Natural killer cell (primary cell): ENCODE measurements around the gene KCNJ5. TPM values are rescaled to one million over a fixed set of nuclear protein-coding genes. Genes with fewer than 3 reads are reported as not detected.

Source experiments
- ATAC-seq, 3 donors: fragments of 150-1000 bp in 2 of 3; fragments of 200-7000 bp in 1 of 3; cut with Tn5 transposase; 1 replicate in 1 of 3; 2 replicates in 2 of 3; pipeline ENCODE4 v1.10.0; 2021; ENCODE audit warnings: mild to moderate bottlenecking in 2 of 3, moderate library complexity in 2 of 3
- DNase-seq, 2 donors: peaks; one replicate each; pipeline versions ENCODE4 v3.0.0 to v3.0.0-alpha.2; 2013 to 2021; ENCODE audit warnings: mixed read lengths in 1 of 2
- H3K27ac ChIP-seq: one replicate; pipeline ENCODE4 v1.5.1; 2013; ENCODE audit warnings: mild to moderate bottlenecking, low read length
- H3K27me3 ChIP-seq: one replicate; pipeline ENCODE4 v1.6.1; 2013; ENCODE audit warnings: low read length; ENCODE audit not compliant: control insufficient read depth, insufficient read depth
- H3K36me3 ChIP-seq: one replicate; pipeline ENCODE4 v1.6.1; 2013; ENCODE audit warnings: low read length; ENCODE audit not compliant: control insufficient read depth, insufficient read depth
- H3K4me1 ChIP-seq: one replicate; pipeline ENCODE4 v1.6.1; 2013; ENCODE audit warnings: low read length; ENCODE audit not compliant: control insufficient read depth, insufficient read depth
- H3K4me3 ChIP-seq: one replicate; pipeline ENCODE4 v1.5.1; 2013; ENCODE audit warnings: low read length
- H3K9me3 ChIP-seq: one replicate; pipeline ENCODE4 v1.6.1; 2013; ENCODE audit warnings: low read length; ENCODE audit not compliant: control insufficient read depth, insufficient read depth
- H3K27ac Mint-ChIP-seq, 2 donors: one replicate each; pipeline ENCODE4 v1.8.0; 2022; ENCODE audit warnings: mild to moderate bottlenecking in 2 of 2, mixed read lengths in 2 of 2, moderate library complexity in 1 of 2
- H3K27me3 Mint-ChIP-seq, 2 donors: one replicate each; pipeline ENCODE4 v1.8.0; 2022; ENCODE audit warnings: low read depth in 2 of 2, mixed read lengths in 2 of 2
- H3K36me3 Mint-ChIP-seq: one replicate; pipeline ENCODE4 v1.8.0; 2022; ENCODE audit warnings: mixed read lengths
- H3K4me1 Mint-ChIP-seq, 2 donors: one replicate each; pipeline ENCODE4 v1.8.0; 2022; ENCODE audit warnings: mixed read lengths in 2 of 2
- H3K4me3 Mint-ChIP-seq: one replicate; pipeline ENCODE4 v1.8.0; 2022; ENCODE audit warnings: mild to moderate bottlenecking, moderate library complexity, mixed read lengths
- H3K9me3 Mint-ChIP-seq, 2 donors: one replicate each; pipeline ENCODE4 v1.8.0; 2022; ENCODE audit warnings: mixed read lengths in 2 of 2
- CTCF ChIP-seq: fragments of 200-600 bp; IDR thresholded peaks from one replicate; pipeline ENCODE4 v1.8.0; 2022; ENCODE audit warnings: antibody characterized with exemption
- WGBS: methylation state at CpG from one replicate; pipeline ENCODE4 v1.1.7; 2013; ENCODE audit warnings: missing lambda C conversion rate; ENCODE audit not compliant: insufficient coverage; 5-methylcytosine and 5-hydroxymethylcytosine counted together
- intact Hi-C: fragments of 100-400 bp; cut with micrococcal nuclease; formaldehyde crosslinking; loops from one replicate; pipeline ENCODE4 v1.14.2; 2022
- total RNA-seq, 4 donors: library from RNA; stranded (reverse); fragments of 120-200 nt in 1 of 4; gene quantifications; one replicate each; pipeline versions ENCODE4 v1.2.3 to v1.2.4, GENCODE V29; 2013 to 2022

KCNJ5 gene
- total RNA-seq, 3 donors from 2014 or later (not counting 1 experiment from before 2014, with no cell fraction given): 0.09 to 0.18 (median 0.15) TPM

GRCh38 chr11:128852327-128853023 is 38.7 kb upstream of the KCNJ5 start:
- no peak for ATAC-seq
- intact Hi-C loops: no loop called here
- H3K4me1 Mint-ChIP-seq: peaks cover 9% of the 10 kb centered on the region in 2 donors
- no peaks in the 10 kb centered on the region for H3K9me3 ChIP-seq
- no peak for DNase-seq
- no peak overlapping the region for H3K4me3 Mint-ChIP-seq
- H3K36me3 ChIP-seq: no peaks in the 10 kb centered on the region
- H3K27ac Mint-ChIP-seq: no peak overlapping the region
- H3K36me3 Mint-ChIP-seq: no peaks in the 10 kb centered on the region
- H3K9me3 Mint-ChIP-seq: no peaks in the 10 kb centered on the region
- no peaks in the 10 kb centered on the region for H3K4me1 ChIP-seq
- no peak overlapping the region for H3K4me3 ChIP-seq
- TF ChIP-seq CTCF: no peak
- no peaks in the 10 kb centered on the region for H3K27me3 ChIP-seq
- H3K27ac ChIP-seq: no peak overlapping the region
- H3K27me3 Mint-ChIP-seq: peaks cover 0 to 8% of the 10 kb centered on the region in 2 donors
- WGBS: 90% methylated on average over 13 of the region's 13 CpGs

- Histone ChIP-seq H3K36me3 (no peaks in the 10 kb centered on the region), H3K4me1 (no peaks in the 10 kb centered on the region), H3K9me3 (no peaks in the 10 kb centered on the region), H3K27me3 (no peaks in the 10 kb centered on the region), H3K27ac (no peak overlapping the region), H3K4me3 (no peak overlapping the region)
- no peak overlapping the region for H3K27ac Mint-ChIP-seq
- H3K27me3 Mint-ChIP-seq: peaks cover 0 to 8% of the 10 kb centered on the region in 2 donors
- intact Hi-C loops: no loop called here
- TF ChIP-seq CTCF: no peak
- H3K9me3 Mint-ChIP-seq: no peaks in the 10 kb centered on the region
- peaks cover 6 to 7% of the 10 kb centered on the region in 2 donors for H3K4me1 Mint-ChIP-seq
- DNase-seq: no peak
- ATAC-seq: no peak
- WGBS: 26% methylated on average over 4 of the region's 6 CpGs
- H3K4me3 Mint-ChIP-seq: no peak overlapping the region
- no peaks in the 10 kb centered on the region for H3K36me3 Mint-ChIP-seq
Observed at GRCh38 chr11:128853559-128853958, 37.6 kb upstream of the KCNJ5 start.

- no peak for TF ChIP-seq CTCF
- ATAC-seq: no peak
- Mint-ChIP-seq H3K4me1 (peaks cover 3 to 5% of the 10 kb centered on the region in 2 donors), H3K27me3 (peaks cover 0 to 8% of the 10 kb centered on the region in 2 donors), H3K9me3 (no peaks in the 10 kb centered on the region), H3K36me3 (no peaks in the 10 kb centered on the region), H3K27ac (no peak overlapping the region), H3K4me3 (no peak overlapping the region)
- H3K27me3 ChIP-seq: no peaks in the 10 kb centered on the region
- no peak overlapping the region for H3K4me3 ChIP-seq
- 95% methylated on average over 7 of the region's 7 CpGs for WGBS
- H3K36me3 ChIP-seq: no peaks in the 10 kb centered on the region
- no peak overlapping the region for H3K27ac ChIP-seq
- H3K9me3 ChIP-seq: no peaks in the 10 kb centered on the region
- intact Hi-C loops: no loop called here
- no peak for DNase-seq
- H3K4me1 ChIP-seq: peaks cover 5% of the 10 kb centered on the region
Observed at GRCh38 chr11:128854841-128855240, 36.3 kb upstream of the KCNJ5 start.

GRCh38 chr11:128856241-128856640 is 34.9 kb upstream of the KCNJ5 start:
- ATAC-seq: no peak
- H3K4me1 Mint-ChIP-seq: peaks cover 8 to 9% of the 10 kb centered on the region in 2 donors
- no peak overlapping the region for H3K27ac Mint-ChIP-seq
- H3K27me3 Mint-ChIP-seq: peaks cover 0 to 14% of the 10 kb centered on the region in 2 donors
- H3K36me3 Mint-ChIP-seq: no peaks in the 10 kb centered on the region
- intact Hi-C loops: no loop called here
- TF ChIP-seq CTCF: no peak
- no peaks in the 10 kb centered on the region for H3K9me3 Mint-ChIP-seq
- H3K36me3 ChIP-seq: no peaks in the 10 kb centered on the region
- no peaks in the 10 kb centered on the region for H3K9me3 ChIP-seq
- 91% methylated on average over 6 of the region's 6 CpGs for WGBS
- H3K4me3 Mint-ChIP-seq: no peak overlapping the region
- no peak overlapping the region for H3K27ac ChIP-seq
- H3K4me3 ChIP-seq: no peak overlapping the region
- DNase-seq: no peak
- H3K27me3 ChIP-seq: no peaks in the 10 kb centered on the region
- peaks cover 8% of the 10 kb centered on the region for H3K4me1 ChIP-seq
